Stomach (tissue), 4 donors: ENCODE results near the gene NHLRC3.

Experiments
- CTCF ChIP-seq, 7 experiments: fragments of 450-650 bp in 4 of 7; fragments of 200-600 bp in 3 of 7; sonication (generic) in 3 of 7; IDR thresholded peaks; one replicate each; pipeline ENCODE4 v1.5.1; 2016 to 2019; ENCODE audit warnings: antibody characterized with exemption in 7 of 7, control low read depth in 2 of 7, mild to moderate bottlenecking in 1 of 7
- POLR2A ChIP-seq, 4 donors: fragments of 450-650 bp; IDR thresholded peaks; one replicate each; pipeline ENCODE4 v1.6.1; 2016; ENCODE audit warnings: antibody characterized with exemption in 4 of 4, control low read depth in 2 of 4, mild to moderate bottlenecking in 1 of 4, moderate library complexity in 1 of 4

GRCh38 chr13:39036212-39036611 lies 2.0 kb upstream of the NHLRC3 start:
- TF ChIP-seq CTCF (IDR thresholded peaks at IDR 0.05) (no peak), POLR2A (IDR thresholded peaks at IDR 0.05) (no peak)
